SKM-1 treated with dmso at 0.1 percent for 144 hours (cell line): ENCODE measurements around the gene FOXO3.
"Not testable (repeated sequence)": the region's sequence is repeated elsewhere in the genome, so short reads cannot be mapped to it uniquely, and the experiment has no call there.

ENCODE experiments used
- DNase-seq: peaks from one replicate; lab custom pipeline; 2025; ENCODE audit not compliant: unreplicated experiment; lab: John Stamatoyannopoulos, UW

FOXO3 gene

DNA sequence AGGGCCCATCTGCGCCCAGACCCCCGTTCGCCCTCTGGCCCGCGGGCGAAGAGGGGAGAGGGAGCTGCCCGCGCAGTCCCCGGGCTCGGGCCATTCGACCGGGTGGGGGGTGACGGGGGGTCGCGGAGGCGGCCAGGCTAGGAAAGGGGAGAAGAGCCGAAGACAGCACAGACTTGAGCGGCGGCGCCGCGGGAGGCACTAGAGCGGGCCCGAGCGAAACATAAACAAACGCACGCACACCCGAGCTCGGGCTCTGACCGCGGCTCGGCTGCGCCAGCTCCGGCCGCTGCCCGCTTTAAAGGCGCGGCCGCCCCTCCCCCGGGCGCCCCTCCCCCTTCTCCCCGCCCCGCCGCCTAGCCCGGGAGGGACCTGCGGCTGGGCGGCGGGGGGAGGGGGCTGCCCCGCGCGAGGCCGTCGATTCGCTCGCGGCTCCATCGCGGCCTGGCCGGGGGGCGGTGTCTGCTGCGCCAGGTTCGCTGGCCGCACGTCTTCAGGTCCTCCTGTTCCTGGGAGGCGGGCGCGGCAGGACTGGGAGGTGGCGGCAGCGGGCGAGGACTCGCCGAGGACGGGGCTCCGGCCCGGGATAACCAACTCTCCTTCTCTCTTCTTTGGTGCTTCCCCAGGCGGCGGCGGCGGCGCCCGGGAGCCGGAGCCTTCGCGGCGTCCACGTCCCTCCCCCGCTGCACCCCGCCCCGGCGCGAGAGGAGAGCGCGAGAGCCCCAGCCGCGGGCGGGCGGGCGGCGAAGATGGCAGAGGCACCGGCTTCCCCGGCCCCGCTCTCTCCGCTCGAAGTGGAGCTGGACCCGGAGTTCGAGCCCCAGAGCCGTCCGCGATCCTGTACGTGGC, at the start of gene FOXO3:
TSS of gene FOXO3 (plus strand) at position 455 of the 846 bp plus-strand sequence. CDS start at position 747, 292 bp downstream.
- DNase-seq: peak; percentile 85

DNA sequence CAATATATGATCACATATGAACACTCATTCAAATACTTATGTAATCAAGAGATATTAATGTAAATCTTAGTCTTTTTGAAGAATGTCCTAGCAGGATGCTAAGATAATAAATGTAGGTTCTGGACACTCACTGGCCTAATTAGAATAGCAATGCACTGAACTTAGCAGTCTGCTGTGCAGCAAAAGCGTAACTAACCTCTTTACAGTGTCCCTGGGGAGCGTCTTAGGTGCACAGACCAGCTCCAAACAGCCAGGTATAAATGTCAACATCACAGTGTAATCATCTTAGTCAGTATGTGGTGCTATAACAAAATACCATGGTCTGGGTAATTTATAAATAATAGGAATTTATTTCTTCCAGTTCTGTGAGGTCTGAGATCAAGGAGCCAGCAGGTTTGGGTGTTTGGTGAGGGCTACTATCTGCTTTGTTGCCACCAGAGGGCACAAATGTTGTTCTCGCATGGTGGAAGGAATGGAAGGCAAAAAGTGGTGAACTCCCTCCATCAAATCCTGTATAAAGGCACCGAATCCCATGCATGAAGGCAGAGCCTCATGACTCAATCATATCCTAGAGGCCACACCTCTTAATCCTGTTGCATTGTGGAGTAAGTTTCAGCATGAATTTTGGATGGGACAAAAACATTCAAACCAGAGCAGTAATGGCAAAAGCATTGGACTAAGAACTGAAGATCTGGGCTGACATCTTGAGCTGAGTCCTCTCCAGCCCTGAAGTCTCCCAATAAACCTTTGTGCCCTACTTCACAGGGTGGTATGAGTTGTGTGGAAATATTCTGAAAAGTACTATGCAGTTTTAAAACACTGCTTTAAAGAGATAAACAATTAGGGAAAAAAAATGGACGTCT, 41.8 kb upstream of the FOXO3 start:
- DNase-seq: no peak

DNA sequence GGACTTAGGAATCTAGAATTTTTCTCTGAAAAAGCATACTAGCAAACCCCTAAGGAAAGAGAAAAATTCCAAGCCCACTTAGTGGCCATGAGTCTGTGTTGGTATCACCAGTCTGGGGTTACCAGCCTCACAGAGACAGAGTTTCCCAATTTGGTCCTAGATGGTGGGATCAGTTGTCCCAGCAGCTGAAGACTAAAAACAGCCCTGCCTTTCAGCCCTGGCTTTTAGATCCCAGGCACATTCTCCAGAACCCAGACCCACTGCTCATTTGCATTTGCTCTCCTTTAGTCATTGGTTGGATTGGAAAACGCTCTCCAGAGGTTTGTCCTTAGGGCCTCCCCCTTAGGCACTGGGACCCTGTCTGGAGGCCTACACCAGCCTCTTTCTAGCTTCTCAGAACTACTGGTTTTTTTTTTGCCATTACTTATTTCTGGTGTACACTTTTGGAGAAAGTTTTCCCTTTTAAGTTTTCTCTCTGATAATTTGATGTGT, 39.1 kb upstream of the FOXO3 start:
- no peak for DNase-seq

DNA sequence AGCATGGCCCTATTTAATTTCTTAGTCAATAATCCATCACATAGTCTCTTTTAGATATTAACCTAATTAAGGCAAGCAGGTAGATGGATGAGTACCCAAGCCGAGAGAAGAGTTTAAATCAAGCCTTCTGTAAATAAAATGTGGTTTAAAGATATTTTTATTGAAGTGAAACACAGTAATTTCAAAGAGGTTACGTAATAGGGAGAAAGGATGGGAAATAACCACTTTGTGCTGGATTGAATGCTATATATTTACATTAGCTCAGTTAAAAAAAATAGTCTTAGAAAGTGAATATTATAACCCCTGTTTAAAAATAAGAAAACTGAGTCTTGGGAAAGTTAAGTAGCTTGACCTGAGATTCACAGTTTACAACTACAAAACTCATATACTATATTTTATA, 37.0 kb upstream of the FOXO3 start:
- no peak for DNase-seq

DNA sequence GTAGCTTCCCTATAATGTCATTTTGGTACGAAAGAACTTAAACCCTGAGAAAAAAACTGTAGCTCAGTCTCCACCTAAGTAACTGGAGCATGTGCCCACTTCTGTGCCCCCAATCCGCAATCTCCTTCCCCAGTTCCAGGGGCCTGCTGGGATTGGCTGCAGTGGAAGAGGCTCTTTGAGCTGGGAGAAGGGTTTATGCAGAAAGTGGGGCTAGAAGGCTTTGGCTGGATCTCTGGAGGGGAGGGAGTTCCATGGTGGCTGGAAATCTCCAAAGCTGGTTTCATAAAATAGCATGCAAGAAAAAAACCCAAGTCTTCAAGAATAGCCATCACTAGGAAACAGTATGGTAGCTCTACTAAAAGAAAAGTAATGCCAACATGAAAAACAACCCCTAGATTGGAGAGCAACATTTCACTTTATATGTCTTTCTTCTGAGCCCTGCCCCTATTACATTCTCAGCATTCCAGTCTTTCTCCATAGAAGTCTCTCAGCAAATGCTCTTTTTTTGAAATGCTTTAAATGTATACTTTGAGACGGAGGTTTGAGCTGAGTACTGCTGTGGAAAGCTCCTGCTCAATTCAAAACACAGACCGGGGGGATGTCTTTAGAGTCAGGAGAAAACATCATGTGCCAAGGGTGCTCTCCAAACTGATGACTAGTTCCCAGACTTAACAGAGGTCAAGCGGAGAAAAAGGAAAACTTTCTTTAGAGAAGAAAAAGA, 36.0 kb upstream of the FOXO3 start:
- DNase-seq: no peak

DNA sequence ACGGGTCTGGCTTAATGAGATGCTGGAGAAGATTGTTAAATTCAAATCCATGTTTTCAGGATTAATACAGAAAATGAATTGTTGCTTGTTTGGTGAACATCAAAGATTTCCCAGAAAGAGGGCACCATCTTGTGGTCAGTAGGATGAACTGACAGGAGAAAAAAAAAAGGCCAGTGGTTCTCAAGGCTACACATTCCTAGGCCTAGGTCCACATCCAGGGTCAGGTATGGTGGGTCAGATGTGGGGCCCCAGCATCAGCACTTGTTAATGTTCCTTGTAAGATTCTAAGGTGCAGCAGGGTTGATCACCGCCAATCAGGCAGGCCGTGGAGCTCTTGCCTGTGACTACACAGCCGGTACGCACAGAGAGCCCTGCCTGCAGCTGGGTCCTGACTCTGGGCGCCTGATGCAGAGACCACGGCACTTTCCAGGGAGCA, 34.0 kb upstream of the FOXO3 start:
- DNase-seq: peak; percentile 37

DNA sequence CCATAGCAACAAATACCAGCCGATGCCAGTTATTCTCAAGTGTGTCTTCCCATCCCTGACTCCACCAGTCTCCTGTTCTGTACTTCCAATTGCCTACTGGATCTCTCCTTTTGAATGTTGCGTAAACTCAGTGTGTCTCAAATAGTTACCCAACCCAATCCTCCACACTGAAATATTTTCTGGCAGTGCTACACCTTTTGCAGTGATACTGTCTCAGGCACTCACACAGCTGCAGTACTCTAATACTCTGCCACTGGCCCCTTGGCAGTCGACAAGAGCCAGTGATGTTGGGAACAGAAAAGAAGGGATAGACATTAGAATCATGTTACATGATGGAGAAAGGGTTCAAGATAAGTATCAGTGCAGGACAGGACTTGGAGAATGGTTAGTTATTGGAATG, 31.8 kb upstream of the FOXO3 start:
- DNase-seq: no peak

DNA sequence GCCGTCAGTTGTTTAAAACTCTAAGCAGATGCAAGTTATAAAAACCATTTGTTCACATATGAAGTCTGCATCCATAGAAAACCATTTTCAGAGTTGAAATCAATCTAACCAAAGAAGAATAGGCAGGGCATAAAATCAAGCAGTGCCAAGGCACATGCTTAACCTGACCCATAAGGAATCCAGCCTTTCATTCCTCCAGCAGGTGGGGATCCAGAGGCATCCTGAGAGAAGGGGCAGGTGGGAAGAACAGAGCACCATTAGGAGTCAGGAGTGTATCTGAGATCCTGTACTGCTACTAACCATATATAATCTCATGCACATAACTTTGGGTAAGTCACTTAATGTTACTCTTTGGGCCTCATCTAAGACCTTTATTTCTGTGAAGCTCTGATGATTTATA, 29.4 kb upstream of the FOXO3 start:
- no peak for DNase-seq

DNA sequence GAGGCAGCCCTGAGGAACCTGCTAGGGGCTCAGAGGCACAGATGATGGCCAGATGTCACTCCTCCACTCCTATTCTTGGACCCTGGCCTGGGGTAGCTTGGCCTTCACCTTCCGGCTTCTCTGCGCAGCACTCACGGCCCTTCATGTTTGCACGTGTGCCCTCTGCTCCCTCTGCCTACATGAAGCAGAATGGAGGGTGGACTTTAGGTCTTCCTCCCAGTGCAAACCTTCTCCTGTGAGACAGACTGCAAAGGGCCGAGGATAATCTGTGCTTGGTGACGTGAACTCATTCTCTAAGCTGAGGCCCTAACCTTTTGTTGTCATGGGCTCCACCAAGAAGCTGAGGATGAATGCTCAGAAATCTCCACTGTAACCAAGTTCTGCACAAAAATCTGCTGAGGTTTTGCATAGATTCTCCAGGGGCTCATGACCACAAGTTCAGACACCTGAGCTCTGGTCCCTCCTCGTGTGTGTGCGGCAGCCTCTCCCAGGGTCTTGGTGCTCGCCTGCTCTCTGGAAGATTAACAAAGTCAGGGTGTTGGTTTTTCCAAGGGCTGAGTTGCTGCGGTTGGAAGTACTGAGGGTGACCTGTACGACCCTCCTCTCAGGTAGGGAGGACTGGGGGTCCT, 25.5 kb upstream of the FOXO3 start:
- DNase-seq: no peak

DNA sequence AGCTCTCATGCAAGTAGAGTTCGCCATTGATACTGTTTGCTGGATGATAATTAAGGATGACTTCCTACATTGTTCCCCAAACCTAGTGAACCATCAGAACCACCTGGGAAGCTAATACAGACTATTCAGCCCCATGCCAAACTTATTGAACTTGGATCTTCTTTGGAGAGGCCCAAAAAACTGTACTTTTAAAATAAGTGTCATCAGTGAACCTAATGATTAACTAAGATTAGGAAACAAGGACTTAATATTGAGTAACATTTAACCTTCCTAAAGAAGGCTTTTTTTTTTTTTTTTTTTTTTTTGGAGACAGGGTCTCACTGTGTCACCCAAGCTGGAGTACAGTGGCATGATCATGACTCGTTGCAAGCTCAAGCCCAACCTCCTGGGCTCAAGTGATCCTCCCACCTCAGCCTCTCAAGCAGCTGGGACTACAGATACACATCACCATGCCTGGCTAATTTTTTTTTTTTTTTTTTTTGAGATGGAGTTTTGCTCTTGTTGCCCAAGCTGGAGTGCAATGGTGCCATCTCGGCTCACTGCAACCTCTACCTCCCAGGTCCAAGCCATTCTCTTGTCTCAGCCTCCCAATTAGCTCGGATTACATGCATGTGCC, 24.7 kb upstream of the FOXO3 start:
- DNase-seq: not testable (repeated sequence)

DNA sequence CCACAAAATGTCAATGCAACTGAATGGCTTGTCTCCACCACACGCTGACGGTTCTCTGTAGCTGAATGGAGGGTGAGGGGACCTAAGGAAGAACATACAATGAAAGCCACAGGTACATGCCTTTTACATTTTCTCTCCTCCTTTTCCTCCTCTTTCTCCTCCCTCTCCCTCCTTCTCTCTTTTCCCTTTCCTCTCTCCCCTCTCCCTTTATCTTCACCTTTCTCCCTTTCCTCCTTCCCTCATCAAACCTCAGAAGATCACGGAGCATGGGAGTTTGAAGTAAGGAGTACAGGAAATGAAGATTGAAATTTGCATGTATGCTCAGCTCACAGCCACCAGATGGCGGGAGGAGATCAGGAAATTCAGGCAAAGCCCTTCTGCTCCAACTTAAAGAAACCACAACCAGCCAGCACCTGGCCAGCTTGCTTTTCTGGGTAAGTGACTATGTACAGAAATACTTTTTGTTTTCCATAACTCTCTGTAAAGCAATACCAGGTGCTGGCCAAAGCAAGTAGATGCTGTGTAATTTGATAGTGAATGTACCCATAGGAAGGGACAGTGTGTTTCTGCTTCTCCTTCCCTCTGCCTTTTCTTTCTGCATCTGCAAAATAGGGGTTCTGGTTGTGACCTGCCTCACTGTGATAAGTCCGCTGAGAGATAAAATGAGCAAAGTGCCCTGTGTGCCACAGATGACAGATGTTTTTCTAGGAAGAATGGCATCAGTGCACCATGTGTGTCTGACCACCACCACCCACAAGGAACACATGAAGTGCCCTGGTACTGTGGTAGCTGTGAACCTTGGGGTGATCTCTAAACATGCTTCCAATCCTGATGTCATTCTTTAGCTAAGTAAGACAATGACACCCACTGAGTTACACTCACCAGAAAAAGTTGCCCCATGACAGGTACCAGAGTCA, 18.6 kb upstream of the FOXO3 start:
- peak; percentile 73 for DNase-seq

DNA sequence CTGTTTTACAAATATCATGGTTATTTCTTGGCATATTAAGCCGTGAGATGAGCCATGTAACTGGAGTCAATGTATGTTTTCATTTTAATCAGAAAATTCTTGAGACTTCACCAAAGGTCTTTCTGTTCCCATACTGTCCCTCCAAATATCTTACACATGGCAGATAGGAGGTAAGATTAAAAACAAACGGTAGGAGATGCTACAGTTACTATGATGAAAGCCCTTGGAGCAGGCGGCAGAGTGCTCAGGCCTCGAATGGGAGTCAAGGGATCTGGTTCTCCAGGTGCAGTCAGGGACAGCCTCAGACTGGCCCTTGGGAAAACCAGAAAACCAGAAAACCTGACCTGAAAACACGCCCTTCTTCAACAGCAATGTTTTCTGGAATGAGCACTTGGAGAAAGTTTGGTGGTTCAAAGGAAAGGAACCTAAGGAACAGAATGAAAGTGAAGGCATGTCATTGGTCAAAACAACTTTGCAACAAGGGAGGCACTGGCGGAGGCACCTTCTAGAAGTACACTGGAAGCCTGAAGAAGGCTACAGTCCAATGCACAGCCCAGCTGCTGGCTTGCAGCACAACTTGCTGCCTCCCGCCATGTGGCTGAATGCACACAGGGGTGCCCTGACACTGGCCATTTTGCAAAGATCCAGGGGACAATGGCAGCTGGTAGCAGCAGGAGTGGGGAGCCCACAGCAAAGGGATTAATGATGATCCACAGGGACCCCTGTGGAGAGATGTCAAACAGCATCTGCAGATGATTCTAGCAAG, 17.4 kb upstream of the FOXO3 start:
- DNase-seq: no peak

DNA sequence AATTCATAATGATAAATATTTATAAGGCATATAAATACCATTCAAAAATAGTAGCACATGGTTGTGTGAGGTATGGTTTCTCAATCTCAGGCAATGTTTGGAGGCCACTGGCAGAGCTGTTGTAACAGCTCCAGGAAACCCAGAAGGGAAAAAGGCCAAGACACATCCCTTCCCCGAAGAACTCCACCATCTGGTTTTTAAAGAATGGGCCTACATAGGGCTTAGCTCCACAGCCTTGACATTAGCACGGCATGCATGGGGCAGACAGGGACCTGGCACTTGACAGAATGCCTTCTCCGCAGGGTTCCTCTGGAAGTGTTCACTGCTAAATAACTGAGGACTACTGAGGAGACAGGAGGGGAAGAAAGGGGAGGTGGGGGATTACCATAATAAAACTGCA, 16.1 kb upstream of the FOXO3 start:
- no peak for DNase-seq

DNA sequence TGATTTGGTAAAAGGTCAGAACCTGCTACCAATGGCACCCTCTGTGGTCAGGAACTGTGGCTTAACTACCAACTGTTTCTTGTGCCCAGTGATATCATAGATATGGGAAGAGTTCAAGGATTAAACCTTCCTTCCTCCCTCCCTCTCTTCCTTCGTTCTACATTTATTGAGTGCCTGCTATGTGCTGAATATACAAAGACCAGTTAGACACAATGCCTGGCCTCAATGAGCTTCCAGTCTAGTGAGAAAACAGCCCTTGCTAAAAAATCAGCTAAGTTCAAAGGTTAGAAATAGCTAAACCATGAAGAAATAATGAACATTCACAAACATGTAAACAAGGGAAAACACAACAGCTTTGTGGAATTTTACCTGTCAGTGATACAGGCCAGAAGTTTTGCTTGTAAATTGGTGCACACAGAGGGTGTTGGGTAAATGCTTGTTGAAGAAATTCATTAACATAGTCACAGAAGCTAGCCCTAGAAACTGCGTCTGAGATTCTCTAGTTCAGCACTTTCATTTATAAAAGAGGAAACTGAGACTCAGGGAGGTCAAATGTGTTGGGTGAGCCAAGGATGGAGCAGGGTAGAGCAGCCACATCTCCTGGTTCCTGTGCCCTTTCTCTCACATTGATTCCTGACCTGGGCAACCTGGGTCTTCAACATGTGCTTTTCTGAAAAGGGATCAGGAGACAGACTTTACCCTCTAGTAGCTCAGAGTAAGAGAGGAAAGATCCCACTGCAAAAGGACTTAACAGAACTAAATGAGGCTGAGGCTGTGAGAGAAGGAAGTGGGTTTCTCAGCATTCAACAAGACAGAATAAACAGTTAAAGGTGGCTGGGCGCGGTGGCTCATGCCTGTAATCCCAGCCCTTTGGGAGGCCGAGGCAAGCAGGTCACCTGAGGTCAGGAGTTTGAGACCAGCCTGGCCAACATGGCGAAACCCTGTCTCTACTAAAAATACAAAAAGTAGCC, 14.4 kb upstream of the FOXO3 start:
- DNase-seq: peak; percentile 72

DNA sequence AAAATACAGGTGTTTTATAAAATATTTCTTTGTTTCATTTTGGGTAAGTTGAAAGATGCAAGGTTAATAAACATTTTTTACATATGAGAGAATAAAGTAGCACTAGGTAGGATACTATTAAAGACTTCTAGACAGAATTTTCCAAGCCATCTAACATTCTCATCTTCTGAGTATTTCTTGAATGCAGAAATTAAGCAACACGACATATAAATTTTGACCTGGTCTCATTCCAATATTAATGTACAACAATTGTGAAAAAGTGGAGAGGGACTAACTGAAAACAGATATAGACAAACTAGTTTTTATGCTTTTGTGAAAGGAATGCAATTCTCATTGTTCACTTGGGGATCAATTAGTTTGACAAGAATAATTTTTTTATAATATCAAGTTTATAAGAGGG, 11.5 kb upstream of the FOXO3 start:
- DNase-seq: no peak

DNA sequence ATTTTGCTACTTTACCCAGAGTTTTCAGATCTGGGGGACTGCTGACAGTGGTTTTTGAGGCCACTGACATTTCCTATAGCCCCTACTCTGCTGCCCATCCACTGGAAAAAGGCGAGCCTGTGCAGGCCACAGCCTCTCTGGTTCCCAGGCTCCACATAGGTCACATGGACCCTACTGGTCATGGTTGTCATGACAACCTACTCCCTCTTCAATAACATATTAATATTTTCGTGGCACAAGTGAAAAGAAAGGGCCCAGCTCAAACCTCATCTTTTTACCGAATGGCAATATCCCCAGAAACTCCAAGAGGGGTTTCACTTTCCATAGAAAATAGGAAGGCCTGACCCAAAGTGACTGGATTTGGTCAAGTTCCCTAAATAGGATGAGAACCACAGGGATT, 11.0 kb upstream of the FOXO3 start:
- no peak for DNase-seq

DNA sequence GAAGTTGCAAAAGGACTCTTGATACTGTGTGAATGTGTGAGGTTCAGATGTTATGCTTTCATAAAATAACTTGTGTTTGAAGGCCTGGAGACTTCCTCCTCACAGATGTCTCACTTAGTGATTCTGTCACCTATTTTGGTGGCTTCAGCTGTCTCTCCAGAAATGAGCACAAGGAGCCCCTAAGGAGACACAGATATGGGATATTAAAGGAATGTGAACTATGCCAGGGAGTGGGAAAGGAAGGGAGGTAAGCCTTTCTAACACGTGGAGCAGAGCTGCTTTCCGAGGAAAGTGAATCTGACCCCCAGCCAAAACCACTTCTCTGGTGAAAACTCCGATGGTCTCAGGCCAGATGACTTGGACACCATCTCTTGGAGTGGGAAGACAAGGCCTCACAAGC, 10.5 kb upstream of the FOXO3 start:
- DNase-seq: no peak
